ENCODE results near the gene PRKACA.

Gene PRKACA

DNA sequence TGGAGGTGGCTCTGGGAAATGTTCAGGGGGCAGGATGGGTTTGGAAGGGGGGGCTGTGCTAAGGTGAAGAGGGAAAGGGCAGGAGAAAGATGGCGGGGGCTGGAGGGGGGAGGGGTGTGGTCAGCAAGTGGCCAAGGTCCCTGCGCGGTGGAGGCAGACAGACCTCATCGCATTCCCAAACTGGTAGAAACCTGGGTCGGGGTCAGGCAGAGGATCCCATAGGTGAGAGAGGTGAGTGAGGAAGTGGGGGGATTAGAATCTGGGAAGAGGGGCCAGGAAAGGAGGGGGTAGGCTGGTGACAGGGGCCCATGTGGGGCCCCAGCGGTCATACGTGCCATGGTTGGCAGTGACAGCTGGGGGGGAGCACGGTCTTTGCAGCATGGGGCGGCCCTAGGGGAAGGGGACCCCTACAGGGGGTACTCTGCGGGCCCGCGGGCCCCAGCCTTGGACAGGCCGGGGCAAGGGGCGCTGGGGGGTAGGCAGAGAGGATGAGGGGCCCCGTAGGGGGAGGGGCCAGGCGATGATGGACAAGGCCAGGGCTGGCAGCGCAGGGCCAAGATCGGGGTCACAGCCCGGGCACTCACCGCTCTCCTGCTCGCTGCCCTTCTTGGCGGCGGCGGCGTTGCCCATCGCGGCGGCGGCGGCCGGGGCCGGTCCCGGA lies 514 bp downstream of the PRKACA start:
- no peak for DNase-seq (ENCODE audit: low read depth, low spot score)

GRCh38 chr19:14116525-14116917 lies 1.0 kb downstream of the PRKACA start:
- no peak for DNase-seq (ENCODE audit: low read depth, low spot score)

DNA sequence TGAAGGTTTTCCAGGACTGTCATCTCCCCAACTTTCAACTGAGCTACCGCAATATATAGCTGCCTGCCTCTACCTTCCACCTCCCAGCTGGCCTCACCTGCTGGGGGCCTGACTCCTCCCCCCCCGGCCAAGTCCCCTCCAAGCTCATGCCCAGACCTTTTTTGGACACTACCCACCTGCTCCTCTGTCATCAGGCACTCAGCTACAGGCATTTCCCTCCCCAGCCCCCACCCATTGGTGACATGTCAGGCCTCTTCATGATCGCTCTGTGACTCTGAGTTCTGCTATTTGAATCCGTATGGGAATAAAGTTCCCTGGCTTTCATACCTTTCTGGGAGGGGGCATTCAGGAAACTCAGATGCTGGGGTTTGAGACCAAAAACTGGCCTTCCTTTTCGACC lies 1.8 kb downstream of the PRKACA start:
- no peak for DNase-seq (ENCODE audit: low read depth, low spot score)

DNA sequence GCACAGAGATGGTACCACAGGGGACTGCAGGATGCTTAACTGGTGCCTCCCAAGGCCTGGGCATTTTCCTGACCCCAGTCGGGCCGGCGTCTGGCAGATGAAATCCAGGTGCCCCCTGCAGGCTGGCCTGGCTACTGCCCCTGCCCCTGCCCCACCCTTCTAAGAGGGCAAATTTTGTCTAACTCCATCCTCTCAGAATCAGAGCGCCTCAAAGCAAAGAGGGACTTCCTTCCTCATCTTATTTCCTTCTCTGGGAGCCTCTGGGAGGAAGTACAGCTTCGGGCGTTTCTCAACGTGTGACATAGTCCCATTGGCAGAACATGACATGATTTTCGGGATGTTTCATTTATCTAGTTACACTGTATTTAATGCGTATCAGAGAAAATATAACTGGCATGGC lies 2.7 kb downstream of the PRKACA start:
- peak; percentile 25 for DNase-seq (ENCODE audit: low read depth, low spot score)

DNA sequence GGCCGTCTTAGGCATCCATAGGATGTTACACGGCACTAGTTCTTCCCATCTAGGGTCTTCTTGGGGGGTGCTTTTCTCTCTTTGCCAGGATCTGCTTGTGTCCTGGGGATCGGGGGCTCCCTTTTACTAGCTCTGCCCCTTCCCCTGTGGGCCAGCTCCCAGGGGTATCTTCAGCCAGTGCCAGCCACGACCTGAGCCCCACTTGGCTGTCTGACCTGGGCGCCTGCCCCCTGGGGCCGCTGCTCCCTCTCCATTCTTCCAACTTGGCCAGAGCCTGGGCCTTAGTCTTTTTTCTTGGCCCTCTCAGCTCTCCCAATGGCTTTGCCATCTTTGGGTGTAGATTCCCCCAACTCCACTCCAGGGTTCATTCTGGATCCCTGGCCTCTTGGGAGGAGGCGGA lies 3.1 kb downstream of the PRKACA start:
- DNase-seq (ENCODE audit: low read depth, low spot score), result no peak

DNA sequence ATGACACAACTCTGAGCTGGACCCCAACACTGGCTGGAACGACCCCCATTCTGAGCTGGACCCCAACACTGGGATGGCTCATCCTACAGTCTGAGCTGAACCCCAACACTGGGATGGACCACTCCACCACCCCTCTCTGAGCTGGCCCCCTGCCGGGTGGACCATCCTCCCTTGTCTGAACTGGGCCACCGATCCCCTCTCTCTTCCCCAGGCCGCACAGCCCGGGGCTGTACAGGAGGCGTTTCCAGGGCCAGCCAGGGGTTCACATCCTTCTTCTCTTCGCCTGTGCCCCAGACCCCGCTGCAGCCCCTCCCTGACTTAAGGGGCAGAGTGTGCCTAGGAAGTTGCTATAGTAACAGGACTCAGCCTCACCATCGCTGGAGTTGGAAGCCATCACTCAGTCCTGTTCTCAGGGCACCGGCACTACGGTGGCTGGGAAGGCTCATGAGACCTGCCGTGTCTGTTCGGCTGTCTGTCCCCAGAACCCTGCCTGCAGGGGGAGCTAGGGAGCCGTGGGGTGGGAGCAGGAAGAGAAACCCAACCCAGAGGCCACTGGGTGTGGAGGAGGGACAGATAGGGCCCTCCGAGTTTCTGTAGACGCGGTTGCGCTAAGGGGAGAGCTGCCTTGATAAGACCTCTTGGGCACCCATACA lies 3.7 kb downstream of the PRKACA start:
- no peak for DNase-seq (ENCODE audit: low read depth, low spot score)

DNA sequence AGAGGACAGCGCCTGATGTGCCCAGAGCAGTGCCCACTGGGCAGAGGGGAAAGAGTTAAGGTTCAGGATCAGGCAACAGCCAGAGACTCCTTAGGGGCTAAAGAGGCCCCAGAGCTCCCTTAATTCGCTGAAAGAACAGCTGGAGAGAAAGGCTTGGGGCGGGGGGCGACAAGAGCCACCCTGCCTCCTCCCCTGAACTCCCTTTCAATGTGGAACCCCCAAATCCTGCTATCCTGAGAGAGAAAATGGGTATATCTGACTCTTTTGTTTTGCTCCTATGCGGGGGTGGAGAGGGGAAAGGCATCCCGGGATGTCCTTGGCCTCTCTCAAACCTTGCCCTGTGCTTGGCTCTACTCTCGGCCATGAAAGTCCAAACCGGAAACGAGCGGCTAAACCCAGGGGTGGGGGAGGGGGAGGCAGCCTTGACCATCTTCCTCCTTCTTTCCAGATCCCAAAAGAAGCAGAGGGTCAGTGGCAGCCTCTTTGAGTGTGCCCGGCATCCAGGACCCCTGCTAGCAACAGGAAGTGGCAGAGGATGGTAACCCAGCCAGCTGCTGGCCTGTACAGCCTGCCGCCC lies 4.7 kb downstream of the PRKACA start:
- DNase-seq (ENCODE audit: low read depth, low spot score), result no peak

GRCh38 chr19:14112051-14112808 lies 5.3 kb downstream of the PRKACA start:
- DNase-seq (ENCODE audit: low read depth, low spot score), result no peak

DNA sequence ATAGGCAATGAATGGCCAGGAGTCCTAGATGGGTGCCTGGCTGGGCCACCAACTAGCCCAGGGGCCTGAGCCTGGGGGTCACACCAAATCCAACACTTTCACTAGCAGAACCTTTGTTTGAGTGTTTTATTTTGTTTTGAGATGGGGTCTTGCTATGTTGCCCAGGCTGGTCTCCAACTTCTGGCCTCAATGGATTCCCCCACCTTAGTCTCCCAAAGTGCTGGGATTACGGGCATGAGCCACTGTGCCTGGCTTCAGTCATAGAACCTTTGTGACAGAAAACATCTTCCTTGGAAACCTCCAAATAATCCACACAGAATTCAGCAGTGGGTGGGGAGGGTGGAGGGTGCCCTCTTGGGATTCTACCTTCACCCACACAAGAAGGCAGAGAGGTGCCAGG lies 6.1 kb downstream of the PRKACA start:
- DNase-seq (ENCODE audit: low read depth, low spot score), result no peak

GRCh38 chr19:14110650-14111049 lies 6.9 kb downstream of the PRKACA start:
- DNase-seq (ENCODE audit: low read depth, low spot score), result no peak

- no peak for DNase-seq (ENCODE audit: low read depth, low spot score)
These were observed 9.7 kb downstream of the PRKACA start for GRCh38 chr19:14107581-14108461.

DNA sequence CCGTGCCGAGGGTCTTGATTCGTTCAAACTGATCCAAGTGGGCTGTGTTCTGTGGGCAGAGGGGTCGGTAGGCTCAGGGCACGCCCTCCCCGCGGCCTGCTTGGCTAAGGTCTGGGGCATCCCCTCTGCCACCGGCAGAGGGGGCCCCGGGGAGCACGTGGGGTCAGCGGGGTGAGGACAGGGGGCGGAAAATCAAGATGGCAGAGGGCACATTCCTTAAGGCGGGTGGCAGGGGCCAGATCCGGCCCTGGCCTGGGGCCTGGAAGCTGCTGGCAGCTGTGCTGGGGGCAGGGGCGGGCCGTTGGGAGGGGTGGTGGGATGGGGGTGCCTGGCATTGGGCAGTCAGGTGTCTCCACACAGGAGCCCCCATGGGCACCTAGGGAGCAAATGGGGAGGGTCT lies 10.7 kb downstream of the PRKACA start:
- DNase-seq (ENCODE audit: low read depth, low spot score), result no peak

DNA sequence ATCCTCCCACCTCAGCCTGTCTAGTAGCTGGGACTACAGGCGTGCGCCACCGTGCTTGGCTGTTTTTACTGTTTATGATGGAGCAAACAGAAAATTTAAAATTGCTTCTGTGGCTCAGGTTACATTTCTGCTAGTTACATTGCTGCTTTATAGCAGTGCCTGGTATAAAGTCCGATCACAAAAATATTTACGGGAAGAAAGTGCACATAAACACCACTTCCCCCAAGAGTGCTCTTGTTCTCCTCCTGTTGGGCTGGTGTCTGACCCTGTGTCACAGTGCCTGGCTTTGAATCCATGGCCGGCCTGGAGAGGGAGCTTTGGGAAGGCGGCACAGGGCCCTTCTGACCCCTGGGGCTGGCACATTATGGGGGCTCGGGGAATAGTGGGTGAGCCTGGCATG lies 11.9 kb downstream of the PRKACA start:
- DNase-seq (ENCODE audit: low read depth, low spot score), result no peak

DNA sequence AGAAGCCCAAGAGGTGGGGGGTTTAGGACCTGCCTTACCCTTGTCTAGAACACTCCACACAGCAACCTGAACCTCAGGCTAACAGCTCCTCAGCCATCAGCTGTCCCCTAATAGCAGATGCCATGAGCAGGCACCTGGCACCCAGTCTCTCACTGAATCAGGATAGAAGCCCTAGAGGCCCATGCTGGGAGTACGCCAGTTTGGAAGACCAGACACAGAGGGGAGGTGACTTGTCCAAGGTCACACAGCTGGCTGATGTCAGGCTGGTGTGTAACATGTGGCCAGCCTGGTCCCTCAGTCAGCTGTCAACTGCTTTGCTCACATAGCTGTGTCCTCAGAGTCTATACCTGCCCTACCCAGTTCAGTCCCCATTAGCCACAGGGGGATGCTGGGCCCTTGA lies 14.3 kb downstream of the PRKACA start:
- no peak for DNase-seq (ENCODE audit: low read depth, low spot score)

DNA sequence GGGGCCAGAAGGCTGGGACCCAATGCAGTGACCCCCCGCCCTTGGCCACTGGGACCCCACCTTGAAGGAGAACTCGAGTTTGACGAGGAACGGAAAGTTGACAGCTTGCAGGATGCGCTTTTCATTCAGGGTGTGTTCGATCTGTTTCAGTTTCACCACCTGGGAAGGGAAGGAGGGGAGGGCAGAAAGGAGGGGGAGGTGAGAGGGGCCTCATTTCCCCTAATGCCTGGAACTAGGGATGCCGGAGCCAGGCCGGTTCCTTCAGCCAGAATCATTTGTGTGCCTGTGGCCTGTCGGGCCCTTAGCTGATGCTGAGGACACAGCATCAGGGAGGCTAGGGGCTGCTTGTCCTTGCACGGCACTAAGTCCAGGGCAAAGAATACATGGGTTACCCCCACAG lies 14.8 kb downstream of the PRKACA start:
- DNase-seq (ENCODE audit: low read depth, low spot score), result no peak

DNA sequence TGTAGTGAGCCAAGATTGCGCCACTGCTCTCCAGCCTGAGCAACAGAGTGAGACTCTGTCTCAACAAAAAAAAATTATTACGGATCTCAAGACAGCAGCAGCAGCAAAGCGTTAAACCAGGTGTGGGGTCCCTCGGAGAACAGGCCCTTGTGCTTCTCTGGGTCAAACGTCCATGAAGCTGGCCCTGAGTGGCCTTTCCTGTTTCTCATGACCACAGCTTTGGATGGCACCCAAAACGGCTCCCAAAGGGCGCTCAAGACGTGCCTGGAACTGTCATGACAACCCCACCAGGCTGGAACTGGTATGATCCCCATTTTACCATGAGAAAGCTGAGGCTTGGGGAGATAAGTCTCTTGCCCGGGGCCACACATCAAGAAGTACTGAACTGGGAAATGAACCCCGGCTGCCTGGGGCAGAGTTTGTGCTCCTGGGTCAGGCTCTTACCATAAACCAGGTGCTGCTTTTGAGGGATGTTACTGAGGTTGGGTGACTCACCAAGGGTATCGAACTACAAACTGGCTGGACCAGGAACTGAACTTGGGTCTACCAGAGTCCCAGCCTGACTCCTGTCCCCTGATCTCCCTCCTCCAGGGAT lies 15.4 kb downstream of the PRKACA start:
- no peak for DNase-seq (ENCODE audit: low read depth, low spot score)

- no peak for DNase-seq (ENCODE audit: low read depth, low spot score)
These were observed 16.5 kb downstream of the PRKACA start for GRCh38 chr19:14101003-14101545.

DNA sequence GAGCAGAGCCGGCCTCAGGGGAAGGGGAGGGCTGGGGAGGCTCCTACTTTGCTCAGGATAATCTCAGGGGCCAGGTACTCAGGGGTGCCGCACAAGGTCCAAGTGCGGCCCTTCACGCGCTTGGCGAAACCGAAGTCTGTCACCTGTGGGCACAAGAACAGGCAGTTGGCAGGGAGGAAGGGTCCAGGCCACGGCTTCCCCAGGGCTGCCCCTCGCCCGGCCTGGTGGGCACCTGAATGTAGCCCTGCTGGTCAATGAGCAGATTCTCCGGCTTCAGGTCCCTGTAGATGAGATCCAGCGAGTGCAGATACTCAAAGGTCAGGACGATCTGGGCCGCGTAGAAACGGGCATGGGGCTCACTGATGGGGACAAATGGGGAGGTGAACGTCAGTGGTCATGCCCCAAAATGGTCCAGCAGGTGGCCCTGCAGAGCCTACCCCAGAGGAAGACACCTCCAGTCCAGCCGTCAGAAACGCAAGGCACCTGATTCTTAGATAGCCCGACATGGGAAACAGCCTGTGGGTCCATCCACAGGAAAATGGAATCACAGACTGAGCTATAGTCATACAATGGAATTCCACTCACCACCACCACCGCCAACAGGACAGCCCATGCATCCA lies 19.9 kb downstream of the PRKACA start:
- DNase-seq (ENCODE audit: low read depth, low spot score), result no peak

DNA sequence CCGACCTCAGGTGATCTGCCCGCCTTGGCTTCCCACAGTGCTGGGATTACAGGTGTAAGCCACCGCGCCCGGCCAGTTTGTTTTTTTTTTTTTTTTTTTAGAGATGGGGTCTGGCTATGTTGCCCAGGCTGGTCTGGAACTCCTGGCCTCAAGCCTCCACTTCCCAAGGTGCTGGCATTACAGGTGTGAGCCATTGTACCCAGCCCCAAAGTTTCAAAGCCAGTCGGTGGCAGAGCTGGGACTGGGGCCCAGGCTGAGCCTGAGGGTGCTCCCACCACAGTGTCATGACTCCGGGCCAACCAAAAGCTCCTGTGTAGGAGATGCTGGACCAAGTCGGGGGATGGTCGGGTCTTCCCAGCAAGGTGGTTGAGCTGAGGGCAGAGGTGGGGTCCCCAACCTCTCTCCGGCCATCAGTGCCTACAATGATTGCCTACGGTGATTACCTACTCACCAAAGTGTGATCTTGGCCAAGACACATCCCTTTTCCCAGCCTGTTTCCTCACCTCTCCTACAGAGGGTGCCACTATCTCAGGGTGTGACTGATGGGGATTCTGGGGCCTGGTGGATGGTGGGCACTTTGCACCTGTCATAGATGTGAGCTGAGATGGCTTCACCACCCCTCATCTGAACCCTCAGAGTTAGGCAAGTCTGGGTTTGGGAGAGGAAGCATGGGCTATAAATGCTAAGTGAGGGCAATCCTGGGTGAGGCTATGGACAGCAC lies 21.1 kb downstream of the PRKACA start:
- no peak for DNase-seq (ENCODE audit: low read depth, low spot score)

- no peak for DNase-seq (ENCODE audit: low read depth, low spot score)
These were observed 22.7 kb downstream of the PRKACA start for GRCh38 chr19:14094854-14095253.
